AG08395 (cell line): ENCODE results near the gene ZNF808.
"Not testable (repeated sequence)": the region's sequence is repeated elsewhere in the genome, so short reads cannot be mapped to it uniquely, and the experiment has no call there.

Experiments
- DNase-seq: peaks from one replicate; pipeline ENCODE4 v3.0.0; 2012; ENCODE audit warnings: mixed read lengths, low spot score

ZNF808 gene

DNA sequence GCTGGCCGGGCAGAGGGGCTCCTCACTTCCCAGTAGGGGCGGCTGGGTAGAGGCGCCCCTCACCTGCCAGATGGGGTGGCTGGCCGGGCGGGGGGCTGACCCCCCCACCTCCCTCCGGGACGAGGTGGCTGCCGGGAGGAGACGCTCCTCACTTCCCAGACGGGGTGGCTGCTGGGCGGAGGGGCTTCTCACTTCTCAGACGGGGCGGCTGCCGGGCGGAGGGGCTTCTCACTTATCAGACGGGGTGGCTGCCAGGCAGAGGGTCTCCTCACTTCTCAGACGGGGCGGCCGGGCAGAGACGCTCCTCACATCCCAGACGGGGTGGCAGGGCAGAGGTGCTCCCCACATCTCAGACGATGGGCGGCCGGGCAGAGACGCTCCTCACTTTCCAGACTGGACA, 66.0 kb downstream of the ZNF808 start:
- not testable (repeated sequence) for DNase-seq

DNA sequence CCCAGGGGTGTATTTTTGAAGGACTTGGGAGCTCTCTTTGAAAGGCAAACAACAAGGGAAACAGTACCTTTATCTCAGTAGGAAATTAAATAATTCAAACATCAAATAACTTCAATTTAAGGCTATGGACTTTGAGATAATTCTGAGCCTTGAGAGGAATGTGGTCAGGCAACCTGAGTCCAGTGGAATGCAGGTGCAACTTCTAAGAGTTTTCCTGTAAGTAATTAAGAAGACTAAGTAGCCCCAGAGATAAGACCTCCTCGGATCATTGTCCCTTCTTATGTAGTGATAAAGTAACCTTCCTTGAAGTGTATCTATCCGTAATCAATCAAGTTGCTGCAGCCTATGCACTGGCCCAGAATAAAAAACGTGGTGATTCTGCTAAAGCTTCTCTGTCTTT, 71.8 kb downstream of the ZNF808 start:
- DNase-seq: no peak

DNA sequence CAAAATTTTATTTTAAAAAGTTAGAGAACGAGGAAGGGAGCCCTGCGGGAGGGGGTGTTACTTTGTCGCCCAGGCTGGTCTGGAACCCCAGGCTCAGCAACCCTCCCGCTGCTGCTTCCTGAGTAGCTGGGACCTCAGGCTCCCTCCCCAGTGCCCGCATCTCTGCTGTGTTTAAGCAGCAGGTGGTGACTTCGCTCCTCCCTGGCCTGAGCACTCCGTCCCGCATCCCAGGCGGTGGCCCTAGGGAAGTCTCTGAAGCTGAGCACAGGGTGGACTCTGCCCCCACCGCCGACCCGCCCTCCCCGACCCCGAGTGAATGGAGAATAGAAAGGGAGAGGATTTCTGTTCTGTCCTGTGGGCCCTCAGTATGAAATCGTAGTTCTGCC, 73.2 kb downstream of the ZNF808 start:
- DNase-seq: no peak

DNA sequence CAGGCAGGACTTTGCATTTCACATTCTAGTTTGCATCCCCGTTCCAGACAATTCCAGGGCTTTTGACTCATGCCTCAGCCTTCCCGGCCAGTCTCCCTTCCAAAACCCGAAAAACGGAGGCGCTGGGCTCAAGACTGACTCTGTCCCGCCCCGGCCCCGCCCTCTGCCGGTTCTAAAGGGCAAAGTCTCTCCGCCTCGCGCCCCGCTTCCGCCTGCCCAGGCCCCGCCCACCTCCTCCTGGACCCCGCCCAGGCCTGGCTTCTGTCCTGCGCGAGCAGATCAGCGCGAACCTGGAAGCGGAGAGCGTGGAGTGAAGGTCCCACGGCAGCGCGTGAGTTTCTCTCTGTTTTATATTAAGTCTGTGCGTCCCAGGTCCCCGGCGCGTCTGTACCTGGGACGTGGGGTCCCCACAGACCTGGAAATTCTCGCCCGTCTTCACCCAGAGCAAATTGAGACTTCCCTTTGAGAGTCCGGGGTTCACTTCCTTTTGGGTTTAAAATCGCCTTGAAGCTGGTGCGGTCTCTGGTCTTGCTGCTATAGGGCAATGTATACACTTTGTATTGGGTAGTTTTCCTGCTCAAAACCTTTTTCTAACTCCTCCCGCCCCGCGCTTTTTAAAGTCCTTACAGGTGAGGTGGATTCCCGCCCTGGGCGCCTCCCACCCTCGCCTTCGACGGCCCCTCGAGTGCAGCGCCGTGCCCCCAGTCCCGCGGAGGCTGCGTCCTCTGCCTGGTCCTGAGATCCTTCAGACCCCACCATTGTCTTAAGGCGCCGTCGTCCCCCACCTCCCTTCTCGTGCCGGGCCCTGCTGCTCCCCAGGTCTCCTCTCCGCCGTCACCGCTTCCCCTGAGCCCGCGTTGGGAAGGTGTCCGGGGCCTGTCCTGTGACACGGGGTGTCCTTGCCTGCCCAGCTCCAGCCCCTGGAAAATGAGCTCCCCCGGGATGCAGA, 73.8 kb downstream of the ZNF808 start:
- peak; percentile 95 for DNase-seq

DNA sequence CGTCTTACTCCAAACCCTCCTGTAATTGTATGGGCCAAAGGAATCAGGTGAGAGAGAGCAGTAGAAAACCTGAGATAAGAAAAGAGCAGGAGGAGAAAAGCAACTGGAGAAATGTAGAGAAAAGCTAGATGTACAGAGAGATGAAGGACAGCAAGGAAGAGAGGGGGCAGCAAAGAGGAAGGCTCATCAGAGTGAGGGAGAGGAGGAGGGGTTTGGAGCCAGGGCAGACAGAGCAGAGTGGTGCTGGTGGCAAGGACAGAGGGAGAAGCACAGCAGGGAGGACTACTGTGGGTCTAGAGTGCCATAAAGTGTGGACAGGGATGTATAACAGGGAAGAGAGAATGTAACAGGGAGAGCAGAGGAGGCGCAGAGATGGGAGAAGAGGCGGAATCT, 74.5 kb downstream of the ZNF808 start:
- not testable (repeated sequence) for DNase-seq

DNA sequence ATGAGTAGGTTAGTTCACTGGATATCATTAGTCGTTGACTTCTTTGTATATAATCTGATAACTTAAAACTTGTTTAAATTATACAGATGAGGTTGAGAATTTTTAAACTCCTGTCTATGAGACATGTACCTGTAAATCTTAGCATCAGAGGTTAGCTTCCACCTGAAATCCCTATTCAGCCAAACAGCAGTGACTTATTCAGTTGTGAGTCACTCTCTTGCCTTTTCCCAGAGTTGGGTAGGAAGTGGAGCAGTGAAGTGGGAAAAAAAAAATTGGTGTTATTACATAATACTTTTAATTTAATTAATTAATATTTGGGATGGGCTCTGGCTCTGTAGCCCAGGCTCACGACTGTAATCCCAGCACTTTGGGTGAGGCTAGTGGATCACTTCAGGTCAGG, 75.5 kb downstream of the ZNF808 start:
- DNase-seq: no peak

DNA sequence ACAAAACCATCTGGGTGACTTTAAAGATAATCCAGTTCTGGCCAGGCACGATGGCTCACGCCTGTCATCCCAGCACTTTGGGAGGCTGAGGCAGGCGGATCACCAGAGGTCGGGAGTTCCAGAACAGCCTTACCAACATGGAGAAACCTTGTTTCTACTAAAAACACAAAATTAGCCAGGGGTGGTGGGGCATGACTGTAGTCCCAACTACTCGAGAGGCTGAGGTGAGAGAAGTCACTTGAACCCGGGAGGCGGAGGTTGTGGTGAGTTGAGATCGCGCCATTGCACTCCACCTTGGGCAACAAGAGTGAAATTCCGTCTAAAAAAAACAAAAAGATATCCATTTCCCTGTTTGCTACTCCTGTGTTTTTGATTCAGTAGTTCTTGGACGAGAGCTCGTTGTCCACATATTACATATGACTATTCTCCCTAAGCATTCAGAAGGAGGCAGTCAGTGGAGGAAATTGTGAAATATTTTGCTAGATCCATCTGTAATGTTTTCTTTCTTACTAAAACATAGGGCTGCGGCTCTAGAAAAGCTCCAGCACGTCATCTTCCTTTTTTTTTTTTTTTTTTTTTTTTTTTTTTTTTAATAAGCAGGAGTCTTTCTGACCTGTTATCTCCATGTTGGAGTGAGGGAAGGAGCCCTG, 76.2 kb downstream of the ZNF808 start:
- DNase-seq: peak; percentile 47
